Right renal cortex interstitium (tissue), 3 donors: ENCODE results near the gene POLE4. TPM values are rescaled to one million over a fixed set of nuclear protein-coding genes. Genes with fewer than 3 reads are reported as not detected.

Experiments
- DNase-seq, 3 donors: peaks; one replicate each; pipeline ENCODE4 v3.0.0-alpha.2; 2013; ENCODE audit warnings: low read depth in 3 of 3, low spot score in 2 of 3
- polyA plus RNA-seq, 3 donors: library from polyadenylated mRNA; unstranded; fragments of 120-200 nt; gene quantifications; one replicate each; pipeline ENCODE4 v1.2.1, GENCODE V29; 2013; ENCODE audit not compliant: insufficient read length in 3 of 3

The POLE4 gene
- polyA plus RNA-seq, 3 donors: 43.9 to 48.3 (median 46.3) TPM

DNA sequence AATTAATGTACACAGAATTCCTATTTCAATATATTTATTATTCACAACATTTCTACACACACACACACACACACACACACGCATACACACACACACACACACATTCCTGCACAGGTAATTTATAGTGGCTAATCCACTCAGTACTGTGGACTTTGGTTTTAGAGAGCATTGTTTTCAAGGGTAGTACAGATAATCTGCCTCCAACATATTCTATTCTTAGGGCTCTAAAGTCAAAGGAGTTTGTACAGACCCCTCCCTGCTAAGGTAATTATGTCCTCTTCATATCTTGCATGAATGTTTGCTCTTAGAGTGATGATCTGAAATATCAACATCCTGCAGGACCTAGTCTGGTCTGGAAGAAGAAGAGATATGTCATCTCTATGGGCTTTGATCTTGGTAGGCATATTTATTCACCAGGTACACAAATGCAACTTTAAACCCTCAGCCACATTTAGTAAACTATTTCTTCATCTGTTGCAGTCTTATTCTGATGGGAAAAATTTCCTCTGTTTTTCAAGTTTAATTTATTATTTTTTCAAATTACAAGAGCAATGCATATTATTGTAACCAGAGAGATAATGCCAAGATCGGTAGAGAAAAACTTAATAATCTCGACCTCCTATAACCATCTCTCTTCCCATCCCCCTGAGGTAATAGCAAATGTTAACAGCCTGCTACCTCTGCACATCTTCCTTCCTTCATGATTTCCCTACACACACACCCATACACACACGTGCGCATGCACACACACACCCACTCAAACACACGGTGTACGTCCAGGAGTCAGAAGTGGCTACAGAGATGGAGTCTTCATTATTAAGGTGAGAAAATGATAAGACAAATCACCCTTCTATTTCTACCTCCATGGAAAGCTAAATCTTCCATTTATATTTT lies 18.3 kb upstream of the POLE4 start:
- no peak for DNase-seq

DNA sequence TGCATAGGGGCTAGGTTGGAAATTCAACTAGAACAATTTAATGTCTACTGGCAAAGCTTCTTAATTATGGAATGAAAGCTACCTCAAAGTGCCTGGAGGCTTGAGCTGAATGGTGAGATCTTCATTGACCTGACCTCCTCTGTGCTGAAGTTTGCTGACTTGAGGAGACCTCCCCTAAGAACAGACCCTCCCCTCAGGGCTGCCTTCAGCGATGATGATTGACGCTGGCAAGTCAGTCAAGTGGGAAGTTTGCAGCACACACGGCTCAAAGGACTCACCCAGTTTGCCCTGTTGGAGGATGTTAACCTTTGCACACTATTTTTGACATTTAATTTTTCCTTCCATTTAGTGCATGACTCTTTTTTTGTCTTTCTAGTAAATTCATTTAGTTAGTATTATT lies 17.2 kb upstream of the POLE4 start:
- DNase-seq: no peak

DNA sequence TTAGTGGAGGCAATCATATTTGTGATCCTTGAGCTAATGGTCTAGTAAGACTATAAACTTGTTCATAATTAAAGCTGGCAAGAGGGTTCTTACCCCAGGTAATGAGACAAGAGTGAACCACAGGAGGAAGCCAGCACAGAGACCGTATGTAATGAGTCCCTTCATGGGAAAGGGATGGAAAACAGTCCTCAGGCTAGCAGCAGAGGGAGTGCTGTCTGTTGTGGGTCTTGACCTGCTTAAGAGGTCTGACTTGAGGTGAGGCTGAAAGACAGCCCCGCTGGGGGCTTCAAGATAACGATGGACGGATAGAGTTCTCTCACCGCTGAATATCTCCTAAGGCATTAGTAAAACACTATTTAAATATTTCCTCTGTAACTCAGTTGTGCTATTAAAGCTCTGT lies 16.2 kb upstream of the POLE4 start:
- no peak for DNase-seq

DNA sequence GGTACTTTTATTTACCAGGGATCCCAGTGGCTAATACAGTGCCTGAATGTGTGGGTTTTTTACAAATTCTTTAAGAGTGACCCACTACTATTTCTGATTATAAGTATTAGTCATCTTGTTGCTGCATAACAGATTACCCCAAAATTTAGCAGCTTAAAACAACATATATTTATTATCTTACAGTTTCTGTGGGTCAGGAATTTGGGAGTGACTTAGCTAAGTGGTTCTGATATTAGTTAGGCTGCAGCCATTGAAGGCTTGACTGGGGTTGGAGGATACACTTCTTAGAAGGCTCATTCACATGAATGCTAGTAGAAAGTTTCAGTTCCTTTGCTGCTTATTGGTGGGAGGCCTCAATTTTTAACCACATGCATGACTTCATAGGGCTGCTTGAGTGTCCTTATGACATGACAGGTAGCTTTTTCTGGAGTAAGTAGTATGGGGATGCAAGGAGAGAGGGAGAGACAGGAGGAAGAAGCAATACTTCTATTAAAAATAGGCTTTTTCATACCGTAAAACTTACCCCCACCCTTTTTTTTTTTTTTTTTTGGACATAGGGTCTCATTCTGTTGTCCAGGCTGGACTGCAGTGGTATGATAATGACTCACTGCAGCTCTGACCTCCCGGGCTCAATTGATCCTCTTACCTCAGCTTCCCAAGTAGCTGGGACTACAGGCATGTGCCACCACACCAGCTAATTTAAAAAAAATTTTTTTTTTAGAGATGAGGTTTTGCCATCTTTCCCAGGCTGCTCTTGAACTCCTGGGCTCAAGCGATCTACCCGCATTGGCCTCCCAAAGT lies 13.3 kb upstream of the POLE4 start:
- no peak for DNase-seq

DNA sequence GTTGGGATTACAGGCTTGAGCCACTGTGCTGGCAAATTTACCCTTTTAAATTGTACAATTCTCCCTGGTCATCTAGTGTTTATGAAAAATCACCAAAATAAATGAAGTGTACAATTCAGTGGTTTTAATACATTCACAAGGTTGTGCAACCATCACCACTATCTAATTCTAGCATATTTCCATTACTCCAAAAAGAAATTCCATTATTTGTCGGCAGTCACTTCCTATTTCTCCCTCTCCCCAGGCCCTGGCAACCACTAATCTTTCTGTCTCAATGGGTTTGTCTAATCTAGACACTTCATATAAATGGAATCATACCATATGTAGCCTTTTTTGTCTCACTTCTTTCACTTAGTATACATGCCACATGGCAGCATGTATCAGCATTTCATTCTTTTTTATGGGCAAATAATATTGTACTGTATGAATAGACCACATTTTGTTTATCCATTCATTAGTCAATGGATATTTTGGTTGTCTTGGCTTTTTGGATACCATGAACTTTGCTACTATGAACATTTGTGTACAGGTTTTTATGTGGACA lies 12.6 kb upstream of the POLE4 start:
- DNase-seq: no peak

DNA sequence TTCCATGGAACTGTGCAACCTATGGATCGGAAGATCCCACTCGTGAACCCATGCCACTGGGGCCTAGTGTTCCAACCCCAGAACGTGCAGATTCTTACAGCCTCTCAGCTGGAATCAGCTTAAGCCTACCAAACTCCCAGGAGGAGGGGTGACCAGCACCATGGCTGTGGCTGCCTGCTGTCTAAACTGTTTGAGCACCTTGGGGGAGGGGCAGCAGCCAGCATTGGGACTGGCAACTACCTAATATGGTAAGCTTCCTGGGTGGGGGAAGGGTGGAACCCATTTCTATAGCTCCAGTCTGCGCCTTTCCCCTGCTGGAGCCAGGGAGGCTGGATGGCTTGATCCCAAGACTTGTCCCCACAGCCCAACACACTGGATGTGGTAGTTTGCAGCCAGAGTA lies 10.7 kb upstream of the POLE4 start:
- no peak for DNase-seq

- DNase-seq: no peak
These were observed 9.7 kb upstream of the POLE4 start for GRCh38 chr2:74948779-74949178.

DNA sequence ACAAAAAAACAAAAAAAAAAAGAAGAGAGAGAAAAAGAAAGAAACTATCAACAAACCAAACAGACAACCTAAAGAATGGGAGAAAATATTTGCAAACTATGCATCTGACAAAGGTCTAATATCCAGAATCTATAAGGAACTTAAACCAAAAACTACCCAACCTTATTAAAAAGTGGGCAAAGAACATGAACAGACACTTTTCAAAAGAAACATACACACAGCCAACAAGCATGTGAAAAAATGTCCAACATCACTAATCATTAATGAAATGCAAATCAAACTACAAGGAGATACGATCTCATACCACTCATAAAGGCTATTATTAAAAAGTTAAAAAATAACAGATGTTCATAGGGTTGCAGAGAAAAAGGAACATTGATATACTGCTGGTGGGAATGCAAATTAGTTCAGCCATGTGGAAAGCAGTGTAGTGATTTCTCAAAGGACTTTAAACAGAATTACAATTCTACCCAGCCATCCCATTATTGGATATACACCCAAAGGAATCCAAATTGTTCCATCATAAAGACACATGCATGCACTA lies 7.2 kb upstream of the POLE4 start:
- no peak for DNase-seq

DNA sequence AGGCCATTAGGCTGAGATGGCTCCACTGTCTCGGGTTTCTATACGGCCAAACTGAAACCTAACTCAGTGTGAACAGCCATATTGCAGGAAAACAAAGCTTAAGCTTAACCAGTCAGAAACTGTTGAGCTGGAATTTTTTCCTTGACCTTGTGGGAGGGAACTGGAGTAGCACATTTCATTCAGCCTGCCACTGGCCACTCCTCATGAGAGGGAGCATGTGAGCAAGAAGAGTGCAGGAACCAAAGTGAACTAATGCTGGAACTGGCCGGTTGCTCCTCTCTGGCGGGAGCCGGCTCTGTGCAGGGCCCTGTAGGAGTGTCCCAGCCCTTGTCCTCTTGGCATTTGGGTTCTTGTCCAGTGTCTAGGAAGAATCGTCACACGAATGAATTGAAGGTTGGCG lies 5.9 kb upstream of the POLE4 start:
- DNase-seq: no peak

DNA sequence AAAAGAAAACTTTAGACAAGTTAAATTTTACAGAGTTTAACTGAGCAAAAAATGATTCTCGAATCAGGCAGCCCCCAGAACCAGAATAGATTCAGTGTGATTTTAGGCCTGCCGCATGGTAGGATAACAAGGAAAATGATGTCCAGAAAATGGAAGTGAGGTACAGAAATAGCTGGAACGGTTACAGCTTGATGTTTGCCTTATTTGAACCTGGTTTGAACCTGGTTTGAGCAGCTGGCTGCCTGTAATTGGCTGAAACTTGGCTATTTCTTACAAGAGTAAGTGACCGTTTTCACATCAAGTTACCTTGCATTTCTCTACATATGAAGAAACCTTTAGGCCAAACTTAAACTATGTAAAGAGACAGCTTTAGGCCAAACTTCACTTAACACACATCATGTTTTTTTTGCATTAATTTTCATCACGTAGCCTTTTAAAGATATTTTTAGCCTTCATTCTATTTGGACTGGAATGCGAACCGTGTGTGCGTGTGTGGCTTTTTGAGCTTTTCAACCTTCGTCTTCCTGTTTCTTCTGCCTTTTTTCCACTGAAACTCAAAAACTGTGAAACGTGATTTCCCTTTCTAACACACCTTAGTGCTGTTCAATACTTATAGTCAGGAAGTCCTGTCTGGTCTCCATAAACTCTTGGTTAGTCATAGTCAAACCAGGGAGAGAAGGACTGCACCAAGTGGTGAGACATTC lies 4.5 kb upstream of the POLE4 start:
- DNase-seq: no peak

DNA sequence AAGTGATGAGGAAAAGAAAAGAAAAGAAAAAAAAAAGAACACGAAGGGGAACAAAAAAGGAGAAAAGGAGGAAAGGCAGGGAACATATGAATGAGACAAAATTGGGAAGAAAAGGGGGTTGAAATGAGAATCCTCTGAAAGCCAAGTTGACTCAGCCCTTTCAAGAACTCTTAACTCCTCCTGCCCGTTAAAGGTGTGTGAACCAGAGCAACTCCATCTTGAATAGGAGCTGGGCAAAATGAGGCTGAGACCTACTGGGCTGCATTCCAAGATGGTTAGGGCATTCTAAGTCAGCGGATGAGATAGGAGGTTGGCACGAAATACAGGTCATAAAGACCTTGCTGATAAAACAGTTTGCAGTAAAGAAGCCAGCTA lies 4.0 kb upstream of the POLE4 start:
- no peak for DNase-seq

DNA sequence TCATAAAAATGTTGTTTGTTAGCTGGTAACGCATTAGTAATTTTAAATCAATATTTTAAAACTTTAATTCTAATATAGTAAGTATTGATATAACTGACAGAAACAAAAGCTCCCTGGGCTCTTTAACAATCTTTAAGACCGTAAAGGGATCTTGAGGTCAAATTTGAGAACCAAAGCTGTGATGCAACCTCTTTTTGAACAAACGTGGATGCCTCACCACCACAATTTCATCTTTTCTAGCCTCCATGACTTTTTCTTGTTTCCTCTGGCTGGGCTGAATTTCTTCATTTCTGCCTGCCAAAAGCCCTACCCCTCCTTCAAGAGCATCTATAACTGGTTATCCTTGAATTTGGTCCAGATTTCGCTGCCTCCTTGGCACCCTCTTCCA lies 563 bp upstream of the POLE4 start:
- DNase-seq: no peak

DNA sequence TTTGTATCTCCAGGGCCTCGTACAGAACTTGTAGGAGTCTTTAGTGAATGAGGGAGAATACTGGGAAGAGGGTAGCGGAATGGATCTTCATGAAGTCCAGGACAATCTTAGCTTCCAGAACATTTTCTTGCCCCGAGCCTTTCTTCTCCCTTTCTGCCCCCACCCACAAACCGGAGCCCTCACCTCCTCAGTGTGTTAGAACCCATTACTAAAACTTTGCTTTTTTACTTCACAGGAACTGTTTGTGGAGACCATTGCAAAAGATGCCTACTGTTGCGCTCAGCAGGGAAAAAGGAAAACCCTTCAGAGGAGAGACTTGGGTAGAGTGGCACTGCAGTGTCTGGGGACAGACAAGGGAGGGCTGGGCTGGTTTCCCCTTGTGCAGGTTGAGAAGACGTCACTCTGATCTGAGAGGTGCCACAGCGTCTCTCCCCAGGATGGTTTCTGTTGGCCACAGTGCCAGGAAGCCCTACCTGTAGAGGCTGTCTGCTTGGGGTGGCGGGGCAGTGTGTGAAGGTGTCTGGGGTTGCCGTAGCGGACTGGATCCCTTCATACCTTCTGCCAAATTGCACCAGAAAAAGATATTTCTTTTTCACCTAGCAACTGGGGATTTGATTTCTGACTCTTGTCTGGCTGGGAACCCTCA lies 786 bp downstream of the POLE4 start:
- DNase-seq: no peak

- no peak for DNase-seq
These were observed 8.4 kb downstream of the POLE4 start for GRCh38 chr2:74966887-74967286.

- no peak for DNase-seq
These were observed 16.6 kb downstream of the POLE4 start for GRCh38 chr2:74975016-74975415.

DNA sequence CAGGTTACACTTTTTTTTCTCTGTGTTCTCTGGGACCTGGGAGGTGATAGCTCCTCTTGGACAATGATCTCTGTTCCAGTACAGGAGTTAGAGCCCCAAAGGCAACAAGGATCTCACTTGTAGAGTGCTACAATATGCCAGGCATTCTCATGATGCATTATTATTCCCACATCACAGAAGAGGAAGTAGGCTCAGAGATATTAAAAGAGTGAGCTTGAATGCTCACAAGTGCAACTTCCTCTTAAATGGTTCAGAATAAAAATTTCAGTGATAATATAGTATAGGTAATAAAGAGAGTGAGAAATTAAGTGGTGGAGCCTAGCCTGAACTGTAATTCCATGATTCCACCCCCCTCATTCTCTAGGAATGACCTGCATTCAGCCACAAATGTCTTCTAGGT lies 21.4 kb downstream of the POLE4 start:
- no peak for DNase-seq

DNA sequence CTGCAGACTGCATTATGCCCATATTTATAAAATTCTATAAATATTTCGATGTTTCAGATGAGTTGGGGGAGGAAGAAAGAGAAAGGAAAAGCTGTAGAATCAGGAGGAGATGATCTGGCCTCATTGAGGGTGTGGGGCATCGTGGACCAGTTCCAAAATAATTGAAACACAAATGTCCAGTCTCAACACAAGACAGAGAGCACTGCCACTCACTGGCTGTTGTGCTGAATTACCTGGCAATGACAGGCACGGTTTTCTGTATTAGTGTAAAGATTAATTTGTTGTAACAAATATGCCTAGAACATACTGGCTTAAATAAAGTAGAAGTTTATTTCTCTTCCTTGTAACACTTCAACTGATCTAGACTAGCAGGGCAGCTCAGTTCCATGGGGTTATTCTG lies 24.1 kb downstream of the POLE4 start:
- DNase-seq: no peak

- no peak for DNase-seq
These were observed 25.4 kb downstream of the POLE4 start for GRCh38 chr2:74983631-74984392.

DNA sequence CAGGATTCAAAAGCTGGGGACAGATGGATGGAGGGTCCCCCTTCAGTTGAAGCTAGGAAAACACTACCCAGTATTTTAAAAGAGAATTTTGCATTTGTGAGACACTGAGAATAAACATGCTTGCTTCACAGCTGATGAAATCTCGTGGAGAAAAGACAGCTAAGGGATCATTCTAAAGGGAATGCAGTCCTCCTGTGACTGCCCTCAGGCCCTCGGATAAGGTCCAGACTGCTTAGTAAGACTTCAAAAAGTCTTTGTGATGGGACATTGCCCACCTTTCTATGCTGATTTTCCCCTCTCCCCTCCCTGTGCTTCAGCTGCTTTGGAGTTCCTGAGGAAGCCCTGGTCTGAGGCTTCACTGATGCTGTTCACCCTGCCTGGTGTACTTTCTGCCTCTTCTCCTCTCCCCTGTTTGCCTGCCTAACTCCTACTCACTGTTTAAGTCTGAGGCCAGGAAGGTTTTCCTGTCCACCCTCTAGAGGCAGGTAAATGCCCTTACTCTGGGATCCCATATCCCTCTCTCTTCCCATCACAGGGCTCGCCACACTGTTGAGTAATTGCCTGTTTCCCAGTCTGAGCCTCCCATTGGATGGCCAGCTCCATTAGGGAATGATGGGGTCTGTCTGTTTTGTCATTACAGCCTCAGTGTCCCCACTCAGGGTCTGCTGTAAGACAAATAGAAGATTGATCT lies 26.6 kb downstream of the POLE4 start:
- no peak for DNase-seq
